HG03558 (cell line): ENCODE results near the gene CGB8.
"Not testable (repeated sequence)": the region's sequence is repeated elsewhere in the genome, so short reads cannot be mapped to it uniquely, and the experiment has no call there.

Experiments used
- ATAC-seq: cut with Tn5 transposase; IDR thresholded peaks from one replicate; pipeline ENCODE4 v1.9.1; 2021; ENCODE audit warnings: moderate number of reproducible peaks; ENCODE audit not compliant: unreplicated experiment; ENCODE audit errors: extremely low read depth

CGB8 gene

DNA sequence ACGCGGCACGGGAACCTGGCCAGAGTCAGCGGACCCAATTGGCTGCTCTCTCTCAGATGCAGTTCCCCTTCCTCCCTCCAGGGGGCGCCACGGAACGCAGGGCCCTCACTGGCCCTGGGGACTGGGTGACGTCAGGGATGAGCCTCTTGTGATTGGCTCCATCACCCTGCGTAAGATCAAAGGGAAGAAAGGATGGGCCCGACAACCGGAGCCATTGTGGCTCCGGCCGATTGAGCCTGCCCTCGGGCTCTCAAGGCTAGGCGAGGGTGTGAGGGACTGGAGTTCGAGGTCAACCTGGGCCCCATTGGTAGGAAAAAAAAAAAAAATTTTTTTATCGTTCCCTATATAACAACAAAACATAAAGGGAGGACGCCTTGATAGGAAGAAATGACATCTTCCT is 12.1 kb downstream of the CGB8 start, which contains the start of gene CGB1:
Gene CGB1 (minus strand): TSS at position 81 of the 400 bp plus-strand sequence. CDS start 184 bp downstream, outside the sequence.
- not testable (repeated sequence) for ATAC-seq

DNA sequence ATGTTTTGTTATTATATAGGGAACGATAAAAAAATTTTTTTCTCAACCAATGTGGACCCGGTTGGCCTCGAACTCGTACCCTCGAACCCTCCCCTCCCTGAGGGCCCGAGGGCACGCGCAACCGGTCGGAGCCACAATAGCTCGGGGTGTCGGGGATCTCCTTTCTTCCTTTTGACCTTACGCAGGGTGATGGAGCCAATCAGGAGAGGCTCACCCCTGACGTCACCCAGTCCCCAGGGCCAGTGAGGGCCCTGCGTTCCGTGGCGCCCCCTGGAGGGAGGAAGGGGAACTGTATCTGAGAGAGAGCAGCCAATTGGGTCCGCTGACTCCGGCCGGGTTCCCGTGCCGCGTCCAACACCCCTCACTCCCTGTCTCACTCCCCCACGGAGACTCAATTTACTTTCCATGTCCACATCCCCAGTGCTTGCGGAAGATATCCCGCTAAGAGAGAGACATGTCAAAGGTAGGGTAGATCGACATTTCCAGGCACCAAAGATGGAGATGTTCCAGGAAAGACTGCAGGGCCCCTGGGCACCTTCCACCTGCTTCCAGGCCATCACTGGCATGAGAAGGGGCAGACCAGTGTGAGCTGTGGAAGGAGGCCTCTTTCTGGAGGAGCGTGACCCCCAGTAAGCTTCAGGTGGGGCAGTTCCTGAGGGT is 17.1 kb downstream of the CGB8 start, which contains the start of gene CGB2:
Gene CGB2 (plus strand): TSS at position 249 of the 660 bp plus-strand sequence. CDS start 206 bp downstream, at position 455.
- ATAC-seq: not testable (repeated sequence)

DNA sequence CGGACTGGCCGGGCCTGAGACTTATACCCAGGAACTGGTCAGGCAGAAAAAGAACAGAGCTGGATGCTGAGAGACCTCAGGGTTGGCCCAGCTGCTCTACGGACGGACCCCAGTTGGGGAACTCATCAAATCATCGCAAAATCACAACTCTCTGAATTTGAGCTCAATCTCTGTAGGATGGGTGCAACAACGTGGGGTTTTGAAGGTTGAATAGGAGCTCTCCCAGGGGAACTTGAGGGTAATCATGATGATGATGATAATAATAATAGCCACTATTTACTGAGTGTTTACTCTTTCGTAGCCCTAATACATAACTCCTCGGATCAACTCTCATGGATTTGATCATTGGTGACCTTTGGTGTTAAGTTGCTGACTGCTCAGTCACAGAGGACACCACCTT is 18.6 kb downstream of the CGB8 start:
- not testable (repeated sequence) for ATAC-seq

DNA sequence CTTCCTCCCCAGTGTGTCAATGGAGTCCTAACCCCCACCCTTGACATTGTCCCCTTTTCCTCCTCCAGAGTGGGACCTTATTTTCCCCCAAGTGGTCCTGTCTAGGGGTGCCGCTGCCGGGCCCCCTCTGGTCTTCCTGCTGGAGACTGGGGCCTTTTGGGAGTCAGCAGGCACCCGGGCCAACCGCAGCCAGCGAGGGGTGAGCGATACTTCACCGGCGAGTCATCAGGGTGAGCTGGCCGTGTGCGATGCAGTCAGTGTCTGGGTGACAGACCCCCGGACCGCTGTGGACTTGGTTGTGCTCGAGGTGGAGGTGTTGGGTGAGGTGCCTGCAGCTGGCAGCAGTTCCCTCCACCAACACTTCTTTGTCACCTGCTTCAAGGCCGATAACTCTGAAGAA is 19.2 kb downstream of the CGB8 start:
- not testable (repeated sequence) for ATAC-seq

DNA sequence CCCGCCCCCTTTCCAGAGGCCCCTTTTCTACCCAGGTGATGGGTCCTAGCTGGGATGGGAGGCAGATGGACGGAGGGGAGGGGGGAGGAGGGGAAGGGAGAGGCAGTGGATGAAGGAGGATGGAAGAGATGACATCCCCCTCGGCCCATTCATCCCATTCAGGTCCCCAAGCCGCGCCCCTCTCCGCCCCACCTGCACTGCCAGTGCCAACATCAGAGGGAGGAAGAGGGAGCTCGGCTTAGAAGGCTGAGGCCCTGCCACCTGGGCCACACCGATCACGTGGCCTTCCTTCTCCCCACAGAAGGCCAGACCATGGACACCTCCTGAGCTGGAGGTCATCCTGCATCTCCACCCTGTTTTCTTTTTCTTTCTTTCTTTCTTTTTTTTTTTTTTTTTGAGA is 20.2 kb downstream of the CGB8 start:
- ATAC-seq: not testable (repeated sequence)

DNA sequence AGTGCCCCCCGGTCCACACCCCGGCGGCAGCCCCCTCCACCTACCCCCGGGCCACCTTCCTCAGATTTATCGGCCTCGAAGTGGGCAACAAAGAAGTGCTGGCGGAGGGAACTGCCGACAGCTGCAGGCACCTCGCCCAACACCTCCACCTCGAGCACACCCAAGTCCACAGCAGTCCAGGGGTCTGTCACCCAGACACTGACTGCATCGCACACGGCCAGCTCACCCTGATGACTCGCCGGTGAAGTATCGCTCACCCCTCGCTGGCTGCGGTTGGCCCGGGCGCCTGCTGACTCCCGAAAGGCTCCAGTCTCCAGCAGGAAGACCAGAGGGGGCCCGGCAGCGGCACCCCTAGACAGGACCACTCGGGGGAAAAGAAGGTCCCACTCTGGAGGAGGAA is 23.3 kb downstream of the CGB8 start:
- ATAC-seq: not testable (repeated sequence)

DNA sequence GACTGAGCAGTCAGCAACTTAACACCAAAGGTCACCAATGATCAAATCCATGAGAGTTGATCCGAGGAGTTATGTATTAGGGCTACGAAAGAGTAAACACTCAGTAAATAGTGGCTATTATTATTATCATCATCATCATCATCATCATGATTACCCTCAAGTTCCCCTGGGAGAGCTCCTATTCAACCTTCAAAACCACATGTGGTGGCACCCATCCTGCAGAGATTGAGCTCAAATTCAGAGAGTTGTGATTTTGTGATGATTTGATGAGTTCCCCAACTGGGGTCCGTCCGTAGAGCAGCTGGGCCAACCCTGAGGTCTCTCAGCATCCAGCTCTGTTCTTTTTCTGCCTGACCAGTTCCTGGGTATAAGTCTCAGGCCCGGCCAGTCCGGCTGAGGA is 23.8 kb downstream of the CGB8 start:
- not testable (repeated sequence) for ATAC-seq

DNA sequence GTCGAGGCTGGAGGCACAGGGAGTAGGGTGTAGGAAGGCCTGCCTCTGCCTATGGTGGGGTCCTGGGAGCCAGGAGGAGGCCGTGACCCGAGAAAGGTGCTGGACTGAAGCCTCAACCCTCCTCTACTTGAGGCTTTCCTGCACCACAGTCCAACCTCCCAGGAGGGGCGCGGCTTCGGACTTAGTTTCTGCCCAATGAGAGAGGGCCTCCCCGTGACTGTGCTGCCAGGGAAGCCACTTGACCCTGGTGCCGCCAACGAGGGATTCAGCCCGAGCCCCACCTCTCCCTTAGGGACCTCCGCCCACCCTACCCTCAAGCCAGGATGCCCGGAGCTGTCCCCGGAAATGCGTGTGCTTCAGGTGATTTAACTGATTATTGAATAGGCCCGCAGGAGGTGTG is 24.7 kb downstream of the CGB8 start, which contains the start of gene CGB3:
Gene CGB3 (minus strand): TSS at position 101 of the 400 bp plus-strand sequence. CDS start 362 bp downstream, outside the sequence.
- ATAC-seq: not testable (repeated sequence)

DNA sequence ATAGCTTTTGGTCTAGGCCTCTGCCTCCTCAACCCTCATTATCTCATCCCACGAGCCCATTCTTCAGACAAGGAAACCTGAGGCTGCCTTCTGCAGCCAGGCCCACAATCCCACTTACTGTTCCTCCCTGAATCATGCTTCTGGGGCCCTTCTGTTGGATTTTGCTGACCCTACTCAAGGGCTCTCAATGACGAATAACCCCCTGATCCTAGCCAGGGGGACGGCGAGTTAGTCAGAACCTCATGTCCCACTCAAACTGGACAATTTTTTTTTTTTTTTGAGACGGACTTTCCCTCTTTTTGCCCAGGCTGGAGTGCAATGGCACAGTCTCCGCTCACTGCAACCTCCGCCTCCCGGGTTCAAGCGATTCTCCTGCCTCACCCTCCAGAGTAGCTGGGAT is 26.8 kb downstream of the CGB8 start:
- ATAC-seq: no peak

DNA sequence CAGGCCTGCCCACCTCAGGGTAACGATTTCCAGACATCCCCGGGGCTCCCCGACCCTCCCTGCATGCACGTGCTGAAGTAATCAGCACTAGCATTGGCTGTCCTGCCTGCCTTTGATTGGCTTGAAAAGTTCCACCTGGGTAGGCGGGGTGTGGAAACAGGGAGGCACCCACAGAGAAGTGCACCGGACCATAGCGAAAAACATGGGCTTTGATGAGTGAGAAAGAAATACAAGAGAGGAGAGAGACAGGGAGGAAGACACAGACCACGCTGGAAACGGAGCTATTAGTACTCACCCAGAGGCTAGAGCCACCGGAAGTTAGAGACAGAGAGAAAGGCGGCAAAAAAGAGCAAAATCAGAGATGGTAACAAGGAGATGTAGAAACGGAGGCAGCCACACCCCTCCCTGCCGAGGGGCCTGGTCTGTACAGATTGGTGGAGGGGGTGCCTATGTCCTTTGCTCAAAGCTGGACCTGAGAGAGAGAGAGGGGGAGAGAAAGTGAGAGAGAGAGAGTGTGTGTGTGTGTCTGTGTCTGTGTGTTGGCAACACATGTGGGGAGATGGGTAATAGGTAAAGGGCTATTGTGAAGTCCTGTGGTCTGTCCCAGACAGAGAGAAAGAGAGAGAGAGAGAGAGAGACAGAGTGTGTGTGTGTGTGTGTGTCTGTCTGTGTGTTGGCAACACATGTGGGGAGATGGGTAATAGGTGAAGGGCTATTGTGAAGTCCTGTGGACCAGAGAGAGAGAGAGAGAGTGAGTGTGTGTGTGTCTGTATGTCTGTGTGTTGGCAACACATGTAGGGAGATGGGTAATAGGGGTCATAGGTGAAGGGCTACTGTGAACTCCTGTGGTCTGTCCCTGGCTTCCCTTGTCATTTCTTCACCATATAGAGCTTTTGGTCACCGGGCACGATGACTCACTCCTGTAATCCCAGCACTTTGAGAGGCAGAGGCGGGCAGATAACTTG is 27.7 kb downstream of the CGB8 start:
- no peak for ATAC-seq

DNA sequence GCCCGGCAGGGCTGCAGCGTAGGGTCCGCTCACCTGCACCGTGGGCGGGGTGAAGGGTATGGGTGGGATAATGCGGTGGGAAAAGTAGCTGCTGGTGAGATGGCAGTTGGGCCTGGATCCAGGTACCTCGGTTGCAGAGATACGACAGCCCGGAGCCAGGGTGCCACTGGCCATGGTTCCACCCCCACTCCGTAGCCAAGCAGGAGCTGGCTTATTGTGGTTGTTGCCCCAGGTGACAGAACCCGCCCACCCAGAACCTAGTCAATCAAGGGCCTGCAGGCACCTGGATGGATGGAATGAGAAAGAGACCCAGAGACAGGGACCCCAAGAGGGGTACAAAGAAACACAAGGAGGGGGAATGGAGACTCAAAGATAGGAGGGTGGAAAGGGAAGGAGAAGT is 28.6 kb downstream of the CGB8 start:
- no peak for ATAC-seq

DNA sequence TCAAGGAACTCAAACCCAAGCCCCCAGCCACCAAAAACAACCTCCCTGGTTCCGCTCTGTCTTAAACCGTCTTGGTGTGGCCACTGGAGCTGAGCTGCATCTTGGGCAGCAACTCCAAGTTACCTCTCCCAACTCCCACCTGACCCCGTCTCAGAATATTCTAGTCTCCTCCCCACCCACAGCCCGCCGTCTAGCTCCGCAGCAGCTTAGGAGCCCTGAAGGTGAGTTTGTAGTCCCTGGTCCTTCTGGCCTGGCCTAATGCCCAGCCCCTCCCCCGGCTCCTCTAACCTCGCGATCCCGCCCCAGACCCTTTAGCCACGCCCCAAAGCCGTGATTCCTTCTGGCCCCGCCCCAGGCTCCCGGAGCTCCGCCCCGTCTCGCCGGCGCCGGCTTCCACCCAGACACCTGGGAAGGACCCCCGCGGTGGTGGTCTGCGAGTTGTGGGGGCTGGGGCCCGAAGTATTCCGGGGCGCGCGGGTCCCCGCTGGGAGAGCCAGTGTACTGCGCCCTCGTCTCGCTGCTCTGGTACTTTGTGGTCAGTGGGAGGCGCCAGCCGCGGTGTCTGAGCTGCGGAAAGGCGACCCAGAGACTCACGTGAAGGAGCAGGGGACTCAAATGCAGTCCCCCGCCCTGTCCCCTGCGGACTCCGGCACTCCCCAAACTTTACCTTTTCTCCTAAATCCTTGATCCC is 29.5 kb downstream of the CGB8 start:
- no peak for ATAC-seq

DNA sequence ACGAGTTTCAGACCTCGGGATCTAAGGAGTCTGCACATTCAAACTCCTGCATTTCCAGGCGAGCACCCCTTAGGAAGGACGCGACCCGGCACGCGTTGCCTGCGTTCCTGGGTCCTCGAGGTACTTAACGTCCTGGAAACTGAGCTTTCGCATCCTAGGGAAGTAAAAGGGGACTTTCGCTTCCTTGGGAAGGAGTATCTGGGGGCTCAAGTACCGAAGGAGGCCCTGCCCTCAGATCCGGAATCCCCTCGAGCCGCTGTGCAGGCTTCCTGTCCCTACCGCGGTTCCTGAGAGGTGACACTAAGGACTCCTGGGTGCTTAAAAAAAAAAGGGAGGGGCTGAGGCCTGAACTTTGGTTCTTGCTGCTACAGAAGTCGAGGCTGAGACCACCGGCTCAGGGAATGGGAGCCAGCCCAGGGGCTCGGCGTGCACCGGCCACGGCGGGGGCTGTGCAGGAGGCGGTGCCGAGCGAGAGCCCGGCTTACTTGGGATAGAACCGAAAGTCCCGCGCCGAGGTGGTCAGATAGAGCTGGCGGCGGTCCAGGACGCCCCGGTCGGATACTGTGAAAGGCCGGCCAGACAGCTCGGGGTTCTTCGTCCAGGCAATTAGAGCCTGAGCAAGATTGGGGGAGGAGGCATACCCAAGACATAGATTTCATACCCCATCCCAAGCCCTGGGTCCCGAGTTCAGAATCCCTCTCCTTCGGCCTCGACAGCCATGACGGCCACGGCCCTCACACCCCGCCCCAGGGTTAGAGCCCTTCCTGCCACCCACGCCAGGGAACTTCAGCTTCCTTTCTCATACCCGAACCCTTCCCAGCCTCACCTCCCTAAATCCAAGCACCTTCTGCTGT is 30.3 kb downstream of the CGB8 start:
- ATAC-seq: not testable (repeated sequence)

DNA sequence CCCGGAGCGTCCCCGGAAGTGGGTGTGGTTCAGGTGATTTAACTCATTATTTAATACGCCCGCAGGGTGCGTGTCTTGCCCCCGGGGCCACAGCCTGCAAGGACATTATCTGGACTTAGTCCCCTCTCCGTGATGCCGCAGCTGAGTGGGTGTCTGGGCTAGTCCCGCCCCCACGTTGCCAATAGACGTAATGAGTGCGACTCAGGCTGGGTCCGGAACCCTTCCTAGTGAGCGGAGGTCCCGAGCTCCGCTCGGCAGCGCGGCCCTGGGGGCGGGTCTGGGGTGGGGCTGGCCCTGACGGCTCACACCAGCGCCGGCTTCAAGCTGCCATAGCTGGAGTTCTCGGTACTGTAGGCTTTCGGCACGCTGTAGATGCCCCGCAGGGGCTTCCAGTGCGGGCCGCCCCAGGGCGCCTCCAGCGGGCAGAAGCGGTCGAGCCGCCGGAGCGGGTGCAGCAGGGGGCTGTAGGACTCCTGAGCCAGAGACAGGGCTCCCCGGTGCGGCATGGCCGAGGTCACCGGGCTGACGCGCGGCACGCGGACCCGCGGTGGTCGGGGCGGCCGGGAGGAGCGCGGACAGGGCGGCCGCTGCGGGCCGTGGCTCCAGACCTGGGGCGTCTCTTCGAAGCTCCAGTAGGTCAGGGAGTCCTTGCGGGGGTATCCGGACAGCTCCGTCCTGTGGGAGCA is 31.1 kb downstream of the CGB8 start:
- ATAC-seq: no peak

DNA sequence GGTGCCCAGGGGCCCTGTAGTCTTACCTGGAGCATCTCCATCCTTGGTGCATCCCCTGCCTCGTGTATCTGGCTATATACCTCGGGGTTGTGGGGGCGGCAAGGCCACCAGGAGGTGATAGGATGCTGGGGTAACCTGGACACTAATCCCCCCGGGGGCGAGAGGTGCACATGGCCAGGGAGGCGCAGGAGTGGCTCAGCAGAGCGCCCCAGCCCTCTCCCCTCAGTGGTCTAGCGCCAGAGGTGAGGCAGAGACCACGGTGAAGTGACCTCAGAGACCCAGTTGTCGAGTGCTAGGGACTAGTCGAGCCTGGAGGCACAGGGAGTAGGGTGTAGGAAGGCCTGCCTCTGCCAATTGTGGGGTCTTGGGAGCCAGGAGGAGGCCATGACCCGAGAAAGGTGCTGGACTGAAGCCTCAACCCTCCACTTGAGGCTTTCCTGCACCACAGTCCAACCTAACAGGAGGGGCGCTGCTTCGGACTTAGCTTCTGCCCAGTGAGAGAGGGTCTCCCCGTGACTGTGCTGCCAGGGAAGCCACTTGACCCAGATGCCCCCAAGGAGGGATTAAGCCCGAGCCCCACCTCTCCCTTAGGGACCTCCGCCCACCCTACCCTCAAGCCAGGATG is 31.8 kb downstream of the CGB8 start, which contains the start of gene LHB:
Gene LHB (minus strand): TSS at position 51 of the 625 bp plus-strand sequence. CDS start 10 bp downstream, at position 41.
- no peak for ATAC-seq

DNA sequence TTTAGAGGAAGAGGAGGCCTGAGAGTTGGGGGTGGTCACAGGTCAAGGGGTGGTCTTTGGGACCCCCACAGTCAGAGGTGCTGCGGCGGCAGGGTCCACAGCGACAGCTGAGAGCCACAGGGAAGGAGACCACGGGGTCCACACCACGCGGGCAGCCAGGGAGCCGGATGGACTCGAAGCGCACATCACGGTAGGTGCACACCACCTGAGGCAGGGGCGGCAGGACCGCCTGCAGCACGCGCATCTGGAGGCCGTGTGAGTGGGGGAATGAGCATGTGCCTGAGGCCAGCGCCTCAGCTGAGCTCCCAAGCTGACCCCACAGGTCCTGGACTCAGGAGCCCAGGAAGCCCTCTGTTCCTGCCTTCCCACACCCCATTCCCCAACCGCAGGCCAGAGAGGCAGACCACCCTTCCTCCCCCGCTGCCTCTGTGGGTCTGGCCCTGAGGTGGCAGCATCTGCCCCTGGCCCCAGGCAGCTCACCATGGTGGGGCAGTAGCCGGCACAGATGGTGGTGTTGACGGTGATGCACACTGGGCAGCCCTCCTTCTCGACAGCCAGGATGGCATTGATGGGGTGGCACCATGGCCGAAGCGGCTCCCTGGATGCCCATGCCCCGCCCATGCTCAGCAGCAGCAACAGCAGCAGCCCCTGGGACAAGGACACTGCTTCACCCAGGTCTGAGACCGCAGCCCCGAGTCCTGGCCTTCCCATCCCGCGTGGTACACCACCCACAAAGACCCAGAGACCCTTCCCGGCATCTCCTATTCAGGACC is 32.7 kb downstream of the CGB8 start:
- ATAC-seq: no peak

DNA sequence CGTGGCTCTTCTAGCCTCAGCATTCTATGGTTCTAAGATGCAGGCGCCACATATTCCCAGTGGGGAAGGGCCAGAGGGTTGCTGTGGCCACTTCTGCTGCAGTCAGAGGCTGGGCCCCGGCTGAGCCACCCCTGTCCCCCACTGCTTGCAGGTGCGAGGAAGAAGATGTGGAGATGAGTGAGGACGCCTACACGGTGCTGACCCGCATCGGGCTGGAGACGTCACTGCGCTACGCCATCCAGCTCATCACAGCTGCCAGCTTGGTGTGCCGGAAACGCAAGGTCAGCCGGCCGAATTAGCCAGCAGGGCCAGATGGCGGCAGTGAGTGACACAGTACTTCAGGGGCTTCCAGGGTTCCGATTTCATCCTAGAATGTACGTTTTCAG is 34.0 kb downstream of the CGB8 start:
- ATAC-seq: no peak
